Ramos (cell line): ENCODE results near the gene RAB31.

Experiments used
- in situ Hi-C: fragments of 300-500 bp; cut with MboI; formaldehyde crosslinking; loops from one replicate; pipeline ENCODE4 v1.14.3; 2022; ENCODE audit warnings: low sequenced_read_pairs; ENCODE audit not compliant: unreplicated experiment

RAB31 gene

GRCh38 chr18:9709304-9709877 is 1.3 kb downstream of the RAB31 start:
- in situ Hi-C loops = loop anchor here (25.0 kb wide), 1 partner anchor 103 kb away; no protein-coding TSS in a partner anchor

GRCh38 chr18:9710037-9710436 is 1.9 kb downstream of the RAB31 start:
- in situ Hi-C loops = loop anchor here (25.0 kb wide), 1 partner anchor 102 kb away; no protein-coding TSS in a partner anchor

GRCh38 chr18:9711361-9712129 is 3.4 kb downstream of the RAB31 start:
- in situ Hi-C loops = loop anchor here (25.0 kb wide), 1 partner anchor 101 kb away; no protein-coding TSS in a partner anchor

GRCh38 chr18:9712130-9712577 is 4.1 kb downstream of the RAB31 start:
- in situ Hi-C loops = loop anchor here (25.0 kb wide), 1 partner anchor 100 kb away; no protein-coding TSS in a partner anchor

GRCh38 chr18:9712611-9713010 is 4.5 kb downstream of the RAB31 start:
- in situ Hi-C loops = loop anchor here (25.0 kb wide), 1 partner anchor 100 kb away; no protein-coding TSS in a partner anchor

- in situ Hi-C loops = loop anchor here (25.0 kb wide), 1 partner anchor 98 kb away; no protein-coding TSS in a partner anchor
Observed at GRCh38 chr18:9714266-9715087, 6.4 kb downstream of the RAB31 start.

GRCh38 chr18:9715088-9715343 is 6.9 kb downstream of the RAB31 start:
- in situ Hi-C loops = loop anchor here (25.0 kb wide), 1 partner anchor 97 kb away; no protein-coding TSS in a partner anchor

GRCh38 chr18:9715978-9716774 is 8.1 kb downstream of the RAB31 start:
- in situ Hi-C loops = loop anchor here (25.0 kb wide), 1 partner anchor 96 kb away; no protein-coding TSS in a partner anchor

GRCh38 chr18:9716780-9717563 is 8.9 kb downstream of the RAB31 start:
- in situ Hi-C loops = loop anchor here (25.0 kb wide), 1 partner anchor 95 kb away; no protein-coding TSS in a partner anchor

GRCh38 chr18:9719421-9719981 is 11.4 kb downstream of the RAB31 start:
- in situ Hi-C loops = loop anchor here (25.0 kb wide), 1 partner anchor 93 kb away; no protein-coding TSS in a partner anchor

GRCh38 chr18:9720327-9720726 is 12.2 kb downstream of the RAB31 start:
- in situ Hi-C loops = loop anchor here (25.0 kb wide), 1 partner anchor 92 kb away; no protein-coding TSS in a partner anchor

- in situ Hi-C loops = loop anchor here (25.0 kb wide), 1 partner anchor 90 kb away; no protein-coding TSS in a partner anchor
Observed at GRCh38 chr18:9721893-9722550, 13.9 kb downstream of the RAB31 start.

GRCh38 chr18:9722691-9723090 is 14.6 kb downstream of the RAB31 start:
- in situ Hi-C loops = loop anchor here (25.0 kb wide), 1 partner anchor 90 kb away; no protein-coding TSS in a partner anchor

GRCh38 chr18:9724797-9725585 is 16.9 kb downstream of the RAB31 start:
- in situ Hi-C loops = loop anchor here (25.0 kb wide), 1 partner anchor 87 kb away; no protein-coding TSS in a partner anchor

GRCh38 chr18:9726175-9726574 is 18.1 kb downstream of the RAB31 start:
- in situ Hi-C loops = no loop called here

- in situ Hi-C loops = no loop called here
Observed at GRCh38 chr18:9726936-9727335, 18.8 kb downstream of the RAB31 start.

GRCh38 chr18:9730786-9731185 is 22.7 kb downstream of the RAB31 start:
- in situ Hi-C loops = no loop called here
